Thyroid gland (tissue), 4 donors: ENCODE data around the gene NPAS4.
"Not testable (repeated sequence)": the region's sequence is repeated elsewhere in the genome, so short reads cannot be mapped to it uniquely, and the experiment has no call there.

Source experiments
- CTCF ChIP-seq, 6 experiments: fragments of 200-600 bp in 3 of 6; fragments of 450-650 bp in 3 of 6; sonication (generic) in 3 of 6; IDR thresholded peaks; one replicate each; pipeline ENCODE4 v1.5.1; 2016 to 2019; ENCODE audit warnings: antibody characterized with exemption in 6 of 6, mild to moderate bottlenecking in 2 of 6, inconsistent platforms in 1 of 6, moderate library complexity in 1 of 6
- POLR2A ChIP-seq, 2 donors: fragments of 450-650 bp; IDR thresholded peaks; one replicate each; pipeline ENCODE4 v1.6.1; 2017; ENCODE audit warnings: antibody characterized with exemption in 2 of 2, mild to moderate bottlenecking in 2 of 2, moderate library complexity in 1 of 2

- not testable (repeated sequence) for TF ChIP-seq CTCF, POLR2A (IDR thresholded peaks at IDR 0.05)
Measured at GRCh38 chr11:66431287-66431686, 10.5 kb downstream of the NPAS4 start.
